ENCODE data around the gene WDPCP. TPM values are rescaled to one million over a fixed set of nuclear protein-coding genes. Genes with fewer than 3 reads are reported as not detected.
"Not testable (repeated sequence)": the region's sequence is repeated elsewhere in the genome, so short reads cannot be mapped to it uniquely, and the experiment has no call there.

WDPCP gene
- total and polyA plus RNA-seq, 2 experiments from 2014 or later = 8.8 to 20.4 TPM

- TF ChIP-seq, protein P1, sequence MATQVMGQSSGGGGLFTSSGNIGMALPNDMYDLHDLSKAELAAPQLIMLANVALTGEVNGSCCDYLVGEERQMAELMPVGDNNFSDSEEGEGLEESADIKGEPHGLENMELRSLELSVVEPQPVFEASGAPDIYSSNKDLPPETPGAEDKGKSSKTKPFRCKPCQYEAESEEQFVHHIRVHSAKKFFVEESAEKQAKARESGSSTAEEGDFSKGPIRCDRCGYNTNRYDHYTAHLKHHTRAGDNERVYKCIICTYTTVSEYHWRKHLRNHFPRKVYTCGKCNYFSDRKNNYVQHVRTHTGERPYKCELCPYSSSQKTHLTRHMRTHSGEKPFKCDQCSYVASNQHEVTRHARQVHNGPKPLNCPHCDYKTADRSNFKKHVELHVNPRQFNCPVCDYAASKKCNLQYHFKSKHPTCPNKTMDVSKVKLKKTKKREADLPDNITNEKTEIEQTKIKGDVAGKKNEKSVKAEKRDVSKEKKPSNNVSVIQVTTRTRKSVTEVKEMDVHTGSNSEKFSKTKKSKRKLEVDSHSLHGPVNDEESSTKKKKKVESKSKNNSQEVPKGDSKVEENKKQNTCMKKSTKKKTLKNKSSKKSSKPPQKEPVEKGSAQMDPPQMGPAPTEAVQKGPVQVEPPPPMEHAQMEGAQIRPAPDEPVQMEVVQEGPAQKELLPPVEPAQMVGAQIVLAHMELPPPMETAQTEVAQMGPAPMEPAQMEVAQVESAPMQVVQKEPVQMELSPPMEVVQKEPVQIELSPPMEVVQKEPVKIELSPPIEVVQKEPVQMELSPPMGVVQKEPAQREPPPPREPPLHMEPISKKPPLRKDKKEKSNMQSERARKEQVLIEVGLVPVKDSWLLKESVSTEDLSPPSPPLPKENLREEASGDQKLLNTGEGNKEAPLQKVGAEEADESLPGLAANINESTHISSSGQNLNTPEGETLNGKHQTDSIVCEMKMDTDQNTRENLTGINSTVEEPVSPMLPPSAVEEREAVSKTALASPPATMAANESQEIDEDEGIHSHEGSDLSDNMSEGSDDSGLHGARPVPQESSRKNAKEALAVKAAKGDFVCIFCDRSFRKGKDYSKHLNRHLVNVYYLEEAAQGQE (IDR thresholded peaks at IDR 0.05; ENCODE audit: unreplicated experiment) = no peak
- TF ChIP-seq NANOG (IDR thresholded peaks at IDR 0.05; ENCODE audit: borderline replicate concordance) (no peak), EZH2 (IDR thresholded peaks at IDR 0.05; ENCODE audit: low read depth, unreplicated experiment) (no peak), POLR2AphosphoS5 (IDR thresholded peaks at IDR 0.05; ENCODE audit: low read depth) (no peak), CREB1 (CRISPR knock-in tag; IDR thresholded peaks at IDR 0.05; ENCODE audit: low read depth) (no peak), STAT1 (IDR thresholded peaks at IDR 0.05; ENCODE audit: unreplicated experiment) (no peak), ZNF114 (CRISPR knock-in tag; IDR thresholded peaks at IDR 0.05) (no peak)
- TF ChIP-seq, protein P2, sequence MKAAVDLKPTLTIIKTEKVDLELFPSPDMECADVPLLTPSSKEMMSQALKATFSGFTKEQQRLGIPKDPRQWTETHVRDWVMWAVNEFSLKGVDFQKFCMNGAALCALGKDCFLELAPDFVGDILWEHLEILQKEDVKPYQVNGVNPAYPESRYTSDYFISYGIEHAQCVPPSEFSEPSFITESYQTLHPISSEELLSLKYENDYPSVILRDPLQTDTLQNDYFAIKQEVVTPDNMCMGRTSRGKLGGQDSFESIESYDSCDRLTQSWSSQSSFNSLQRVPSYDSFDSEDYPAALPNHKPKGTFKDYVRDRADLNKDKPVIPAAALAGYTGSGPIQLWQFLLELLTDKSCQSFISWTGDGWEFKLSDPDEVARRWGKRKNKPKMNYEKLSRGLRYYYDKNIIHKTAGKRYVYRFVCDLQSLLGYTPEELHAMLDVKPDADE (IDR thresholded peaks at IDR 0.05) = no peak
These were observed 184.5 kb downstream of the WDPCP start (continued) for GRCh38 chr2:63403820-63404219.

DNA sequence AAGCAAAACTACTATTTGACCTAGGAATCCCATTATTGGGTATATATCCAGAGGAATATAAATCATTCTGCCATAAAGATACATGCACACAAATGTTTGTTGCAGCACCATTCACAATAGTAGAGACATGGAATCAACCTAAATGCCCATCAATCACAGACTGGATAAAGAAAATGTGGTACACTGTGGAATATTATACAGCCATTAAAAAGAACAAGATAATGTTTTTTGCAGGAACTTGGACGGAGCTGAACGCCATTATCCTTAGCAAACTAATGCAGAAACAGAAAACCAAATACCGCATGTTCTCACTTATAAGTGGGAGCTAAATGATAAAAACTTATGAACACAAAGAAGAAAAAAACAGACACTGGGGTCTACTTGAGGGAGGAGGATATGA, 185.4 kb downstream of the WDPCP start:
- not testable (repeated sequence) for ATAC-seq; H3K27me3 ChIP-seq (ENCODE audit: insufficient read depth); H3K4me2 ChIP-seq; H3K36me3 ChIP-seq (ENCODE audit: insufficient read depth); H3K4me3 Mint-ChIP-seq; H3K27ac ChIP-seq (ENCODE audit: low read depth); DNase-seq (ENCODE audit: low spot score); H3K27ac Mint-ChIP-seq; H3K27me3 Mint-ChIP-seq (ENCODE audit: insufficient read depth, low read depth, poor library complexity); H3K79me2 ChIP-seq (replicated peaks; ENCODE audit: insufficient read depth); H3F3A ChIP-seq (replicated peaks; ENCODE audit: low read depth); H3K9me3 Mint-ChIP-seq; H2AFZ ChIP-seq; H3K4me3 ChIP-seq; H3K9me2 ChIP-seq (ENCODE audit: insufficient read depth); H4K20me1 ChIP-seq (replicated peaks; ENCODE audit: insufficient read depth)
- H3K4me1 ChIP-seq (ENCODE audit: insufficient read depth) = peaks cover 18% of the 10 kb centered on the region
- Mint-ChIP-seq H3K36me3 (ENCODE audit: low read depth) (peaks cover 28% of the 10 kb centered on the region), H3K4me1 (peaks cover 22% of the 10 kb centered on the region)

DNA sequence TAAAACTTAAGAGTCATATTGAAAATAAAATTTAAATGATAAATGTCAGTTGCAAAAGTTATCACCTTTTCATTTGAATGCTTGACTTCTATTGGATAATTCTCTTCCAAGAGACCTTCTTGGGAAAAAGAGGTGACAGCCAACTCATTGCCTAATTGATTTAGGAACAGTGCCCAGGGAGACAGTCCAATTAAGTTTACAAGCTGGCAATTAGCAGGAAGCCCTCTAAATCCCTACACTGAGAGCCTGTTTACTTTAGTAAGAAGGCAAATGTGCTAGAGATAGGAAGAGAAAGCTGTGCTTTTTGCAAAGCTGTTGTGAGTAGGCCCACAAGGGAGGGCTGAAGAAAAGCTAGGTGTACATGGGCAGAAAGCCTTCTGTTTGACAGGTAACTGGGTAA, 189.1 kb downstream of the WDPCP start:
- H3K9me3 Mint-ChIP-seq = peaks cover 5% of the 10 kb centered on the region; the same call in 2 of the 3 replicates
- 0 out of 2 replicates have a peak overlapping the region, but pooled peaks have one; percentile 41 for H3K4me2 ChIP-seq
- no peak overlapping the region for H3K27ac ChIP-seq (ENCODE audit: low read depth)
- peaks cover 12% of the 10 kb centered on the region for H3K4me1 ChIP-seq (ENCODE audit: insufficient read depth)
- H3K4me3 Mint-ChIP-seq = no peak overlapping the region
- peaks cover 10% of the 10 kb centered on the region for H3K4me1 Mint-ChIP-seq
- no peak for ATAC-seq
- peaks cover 27% of the 10 kb centered on the region; the same call in 2 of the 3 replicates for H3K36me3 Mint-ChIP-seq (ENCODE audit: low read depth)
- no peaks in the 10 kb centered on the region for H3K9me2 ChIP-seq (ENCODE audit: insufficient read depth)
- no peaks in the 10 kb centered on the region for H3K36me3 ChIP-seq (ENCODE audit: insufficient read depth)
- H3F3A ChIP-seq (replicated peaks; ENCODE audit: low read depth) = no peaks in the 10 kb centered on the region
- no peak overlapping the region for H3K27ac Mint-ChIP-seq
- DNase-seq (ENCODE audit: low spot score) = no peak
- H3K4me3 ChIP-seq = no peak overlapping the region
- no peak overlapping the region for H2AFZ ChIP-seq
- no peaks in the 10 kb centered on the region for H4K20me1 ChIP-seq (replicated peaks; ENCODE audit: insufficient read depth)
- H3K27me3 Mint-ChIP-seq (ENCODE audit: insufficient read depth, low read depth, poor library complexity) = peaks cover 2% of the 10 kb centered on the region
- H3K27me3 ChIP-seq (ENCODE audit: insufficient read depth) = no peaks in the 10 kb centered on the region
- H3K79me2 ChIP-seq (replicated peaks; ENCODE audit: insufficient read depth) = no peaks in the 10 kb centered on the region
- TF ChIP-seq EZH2 (IDR thresholded peaks at IDR 0.05; ENCODE audit: low read depth, unreplicated experiment) = no peak
- TF ChIP-seq CREB1 (CRISPR knock-in tag; IDR thresholded peaks at IDR 0.05; ENCODE audit: low read depth) = no peak
- no peak for TF ChIP-seq CTCF (conservative IDR thresholded peaks at IDR 0.05; ENCODE audit: low read depth in 2 of 2)
- TF ChIP-seq, protein P1 (IDR thresholded peaks at IDR 0.05; ENCODE audit: unreplicated experiment) = no peak
- TF ChIP-seq POLR2AphosphoS5 (IDR thresholded peaks at IDR 0.05; ENCODE audit: low read depth) = no peak
